ACC112 (cell line): Measurements from ENCODE around the gene CTIF.

Experiments used
- H2AFZ ChIP-seq: fragments of 200-600 bp; sonication (generic); one replicate; pipeline ENCODE4 v1.6.0; 2017; ENCODE audit warnings: antibody characterized with exemption, low read length; ENCODE audit not compliant: unreplicated experiment
- H3K27ac ChIP-seq: fragments of 200-600 bp; sonication (generic); 2 replicates; pipeline ENCODE4 v1.5.1; 2014; ENCODE audit warnings: low read depth, mild to moderate bottlenecking, antibody characterized with exemption, low read length, moderate library complexity
- H3K27me3 ChIP-seq: fragments of 200-600 bp; sonication (generic); 2 replicates; pipeline ENCODE4 v1.6.1; 2014; ENCODE audit warnings: mild to moderate bottlenecking, antibody characterized with exemption, low read length, moderate library complexity, mixed read lengths; ENCODE audit not compliant: insufficient read depth
- H3K36me3 ChIP-seq: fragments of 200-600 bp; sonication (generic); 2 replicates; pipeline ENCODE4 v1.6.1; 2016; ENCODE audit warnings: mild to moderate bottlenecking, antibody characterized with exemption, low read length, moderate library complexity, mixed read lengths; ENCODE audit not compliant: insufficient read depth
- H3K4me1 ChIP-seq: fragments of 200-600 bp; sonication (generic); one replicate; pipeline ENCODE4 v1.6.1; 2016; ENCODE audit warnings: low read length, mixed read lengths; ENCODE audit not compliant: insufficient read depth, unreplicated experiment, control insufficient read depth
- H3K4me3 ChIP-seq: fragments of 200-600 bp; sonication (generic); 2 replicates; pipeline ENCODE4 v1.5.1; 2014; ENCODE audit warnings: mild to moderate bottlenecking, low read depth, low read length
- H3K79me2 ChIP-seq: fragments of 200-600 bp; sonication (generic); one replicate; pipeline ENCODE4 v1.6.0; 2016; ENCODE audit warnings: low read length; ENCODE audit not compliant: control insufficient read depth, unreplicated experiment, insufficient read depth

The CTIF gene

DNA sequence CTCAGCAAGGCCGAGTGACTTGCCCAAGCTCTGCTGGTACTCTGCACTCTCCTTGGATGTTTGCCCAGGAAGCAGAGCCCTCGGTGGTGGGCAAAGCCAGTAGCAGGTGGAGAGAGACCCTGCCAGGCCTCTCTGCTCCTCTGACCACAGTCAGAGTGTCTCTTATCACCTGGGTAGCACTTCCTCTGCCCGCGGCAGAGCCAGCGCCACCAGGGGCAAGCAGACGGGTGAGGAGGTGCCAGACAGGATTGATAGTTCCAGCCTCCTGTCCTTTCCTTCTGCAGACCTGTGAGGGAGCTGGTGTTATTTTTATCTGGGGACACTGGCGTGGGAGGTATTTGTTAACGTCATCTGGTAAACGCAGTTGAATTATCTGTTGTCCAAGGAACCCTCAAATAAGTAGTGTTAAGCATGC, 259.0 kb downstream of the CTIF start:
- peaks cover 9% of the 10 kb centered on the region for H3K4me1 ChIP-seq
- no peak overlapping the region for H3K4me3 ChIP-seq
- no peaks in the 10 kb centered on the region for H3K79me2 ChIP-seq
- 0 out of 2 replicates have a peak, but pooled peaks cover 3% of the 10 kb centered on the region for H3K36me3 ChIP-seq
- no peak overlapping the region for H2AFZ ChIP-seq
- H3K27me3 ChIP-seq, result no peaks in the 10 kb centered on the region
- no peak overlapping the region for H3K27ac ChIP-seq

- Histone ChIP-seq H2AFZ (no peak overlapping the region), H3K36me3 (0 out of 2 replicates have a peak, but pooled peaks cover 3% of the 10 kb centered on the region), H3K4me1 (peaks cover 9% of the 10 kb centered on the region), H3K27ac (no peak overlapping the region), H3K4me3 (no peak overlapping the region), H3K27me3 (no peaks in the 10 kb centered on the region), H3K79me2 (no peaks in the 10 kb centered on the region)
Observed at GRCh38 chr18:48798334-48799245, 259.8 kb downstream of the CTIF start.

DNA sequence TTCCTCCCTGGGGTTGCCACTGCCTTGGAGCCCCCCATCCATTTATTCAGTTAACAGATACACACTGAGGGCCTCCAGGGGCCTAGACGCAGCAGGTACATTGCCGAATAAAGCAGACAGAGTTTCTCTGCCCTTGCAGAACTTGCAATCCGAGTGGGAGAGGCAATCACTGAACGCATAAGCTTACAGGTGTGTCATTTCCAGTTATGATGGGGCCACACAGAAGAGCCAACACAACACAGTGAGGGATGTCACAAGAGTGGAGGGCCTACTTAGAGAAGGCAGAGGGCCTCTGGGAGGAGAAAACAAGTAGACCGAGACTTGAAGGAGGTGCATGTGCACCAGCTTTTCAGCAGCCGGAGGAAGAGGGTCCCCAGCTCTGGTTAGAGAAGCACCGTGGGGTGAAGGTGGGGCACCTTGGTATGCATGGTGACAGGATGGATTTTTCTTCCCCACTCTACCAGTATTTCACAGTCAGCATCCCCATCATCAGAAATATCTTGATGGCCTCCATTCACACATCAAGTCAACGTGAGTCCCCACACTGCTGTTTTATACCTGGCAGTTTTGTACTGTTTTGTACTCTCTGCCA, 261.0 kb downstream of the CTIF start:
- no peak overlapping the region for H2AFZ ChIP-seq
- no peak overlapping the region for H3K27ac ChIP-seq
- 0 out of 2 replicates have a peak, but pooled peaks cover 3% of the 10 kb centered on the region for H3K36me3 ChIP-seq
- no peaks in the 10 kb centered on the region for H3K79me2 ChIP-seq
- H3K4me3 ChIP-seq, result no peak overlapping the region
- H3K4me1 ChIP-seq, result peaks cover 9% of the 10 kb centered on the region
- no peaks in the 10 kb centered on the region for H3K27me3 ChIP-seq

- no peak overlapping the region for H2AFZ ChIP-seq
- H3K4me1 ChIP-seq, result peaks cover 9% of the 10 kb centered on the region
- H3K36me3 ChIP-seq, result 0 out of 2 replicates have a peak, but pooled peaks cover 3% of the 10 kb centered on the region
- no peak overlapping the region for H3K4me3 ChIP-seq
- no peaks in the 10 kb centered on the region for H3K27me3 ChIP-seq
- no peak overlapping the region for H3K27ac ChIP-seq
- no peaks in the 10 kb centered on the region for H3K79me2 ChIP-seq
Observed at GRCh38 chr18:48800466-48800865, 261.6 kb downstream of the CTIF start.

DNA sequence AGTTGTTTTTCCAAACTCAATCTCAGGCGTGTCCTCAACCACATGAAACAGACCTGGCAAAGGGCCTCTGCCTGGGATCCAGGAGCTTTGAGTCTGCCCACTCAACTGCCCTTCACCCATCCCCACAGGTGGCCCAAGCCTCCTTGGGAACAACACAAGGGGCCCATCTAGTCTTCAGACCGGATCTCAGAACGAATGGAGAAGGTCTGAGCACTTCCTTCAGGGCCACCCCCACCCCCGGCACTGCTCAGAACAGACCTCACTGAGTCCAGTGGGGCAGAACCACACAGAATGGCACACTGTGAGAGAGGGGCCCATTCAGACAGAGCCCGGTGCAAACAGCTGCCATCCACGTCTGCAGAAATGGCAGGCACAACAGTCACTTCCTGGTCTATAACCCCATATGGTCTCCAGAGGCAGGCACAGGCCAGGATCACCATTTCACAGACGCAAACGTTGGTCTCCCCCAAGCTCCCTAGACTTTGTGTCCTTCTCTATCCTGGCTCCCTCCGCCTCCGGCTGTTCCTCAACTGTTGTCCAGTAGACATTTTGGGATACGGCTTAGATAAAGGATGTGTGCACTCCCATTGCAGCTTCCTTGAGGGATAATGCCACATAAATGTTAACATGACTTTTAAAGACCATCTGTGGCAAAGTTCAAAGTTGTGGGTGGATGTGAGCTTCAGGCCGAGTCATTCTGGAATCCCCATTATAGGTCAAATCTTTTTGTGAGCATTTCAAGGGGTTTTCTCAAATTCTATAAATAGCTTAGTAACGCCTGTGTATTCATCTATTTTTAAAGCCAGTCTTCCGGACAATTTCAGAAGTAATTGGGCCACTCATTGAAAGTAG, 262.3 kb downstream of the CTIF start:
- H3K27me3 ChIP-seq, result no peaks in the 10 kb centered on the region
- no peaks in the 10 kb centered on the region for H3K79me2 ChIP-seq
- peaks cover 9% of the 10 kb centered on the region for H3K4me1 ChIP-seq
- H3K36me3 ChIP-seq, result 0 out of 2 replicates have a peak, but pooled peaks cover 3% of the 10 kb centered on the region
- no peak overlapping the region for H3K4me3 ChIP-seq
- H3K27ac ChIP-seq, result peak overlapping the region; percentile 40; the same call in 1 of the 2 replicates
- H2AFZ ChIP-seq, result no peak overlapping the region

- H3K4me1 ChIP-seq, result peaks cover 11% of the 10 kb centered on the region
- 0 out of 2 replicates have a peak, but pooled peaks cover 3% of the 10 kb centered on the region for H3K36me3 ChIP-seq
- H3K27ac ChIP-seq, result peak overlapping the region; percentile 40; the same call in 1 of the 2 replicates
- no peak overlapping the region for H2AFZ ChIP-seq
- no peaks in the 10 kb centered on the region for H3K79me2 ChIP-seq
- H3K4me3 ChIP-seq, result no peak overlapping the region
- no peaks in the 10 kb centered on the region for H3K27me3 ChIP-seq
Observed at GRCh38 chr18:48801728-48802542, 263.1 kb downstream of the CTIF start.

GRCh38 chr18:48802543-48803290, 263.9 kb downstream of the CTIF start:
- H3K27ac ChIP-seq, result no peak overlapping the region
- H3K27me3 ChIP-seq, result no peaks in the 10 kb centered on the region
- H3K36me3 ChIP-seq, result 0 out of 2 replicates have a peak, but pooled peaks cover 3% of the 10 kb centered on the region
- peaks cover 14% of the 10 kb centered on the region for H3K4me1 ChIP-seq
- no peaks in the 10 kb centered on the region for H3K79me2 ChIP-seq
- H3K4me3 ChIP-seq, result no peak overlapping the region
- no peak overlapping the region for H2AFZ ChIP-seq

DNA sequence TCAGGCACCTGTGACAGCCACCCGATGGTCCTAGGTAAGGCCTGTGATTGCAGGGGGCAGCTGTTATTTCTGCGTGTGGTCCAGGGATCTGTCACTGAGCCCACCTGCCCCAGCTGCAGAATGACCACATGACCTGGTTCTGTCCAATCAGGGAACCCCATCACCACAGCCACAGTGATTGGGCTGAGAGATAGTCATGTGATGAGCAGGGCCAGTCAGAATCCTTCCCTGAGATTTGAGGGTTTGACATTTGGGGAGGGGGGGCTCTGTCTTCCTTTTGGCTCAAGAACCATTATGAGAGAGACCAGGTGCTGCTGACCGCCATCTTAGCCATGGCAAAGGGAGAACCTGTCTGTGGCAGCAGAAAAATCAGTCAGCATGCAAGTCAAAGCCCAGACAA, 264.7 kb downstream of the CTIF start:
- Histone ChIP-seq H3K27me3 (no peaks in the 10 kb centered on the region), H3K79me2 (no peaks in the 10 kb centered on the region), H3K4me1 (peaks cover 21% of the 10 kb centered on the region), H3K4me3 (no peak overlapping the region), H2AFZ (no peak overlapping the region), H3K27ac (no peak overlapping the region), H3K36me3 (0 out of 2 replicates have a peak, but pooled peaks cover 3% of the 10 kb centered on the region)
